ENCODE measurements around the gene XPC. TPM values are rescaled to one million over a fixed set of nuclear protein-coding genes. Genes with fewer than 3 reads are reported as not detected.

The XPC gene
- polyA plus RNA-seq, 1 experiment: 36.9 TPM

DNA sequence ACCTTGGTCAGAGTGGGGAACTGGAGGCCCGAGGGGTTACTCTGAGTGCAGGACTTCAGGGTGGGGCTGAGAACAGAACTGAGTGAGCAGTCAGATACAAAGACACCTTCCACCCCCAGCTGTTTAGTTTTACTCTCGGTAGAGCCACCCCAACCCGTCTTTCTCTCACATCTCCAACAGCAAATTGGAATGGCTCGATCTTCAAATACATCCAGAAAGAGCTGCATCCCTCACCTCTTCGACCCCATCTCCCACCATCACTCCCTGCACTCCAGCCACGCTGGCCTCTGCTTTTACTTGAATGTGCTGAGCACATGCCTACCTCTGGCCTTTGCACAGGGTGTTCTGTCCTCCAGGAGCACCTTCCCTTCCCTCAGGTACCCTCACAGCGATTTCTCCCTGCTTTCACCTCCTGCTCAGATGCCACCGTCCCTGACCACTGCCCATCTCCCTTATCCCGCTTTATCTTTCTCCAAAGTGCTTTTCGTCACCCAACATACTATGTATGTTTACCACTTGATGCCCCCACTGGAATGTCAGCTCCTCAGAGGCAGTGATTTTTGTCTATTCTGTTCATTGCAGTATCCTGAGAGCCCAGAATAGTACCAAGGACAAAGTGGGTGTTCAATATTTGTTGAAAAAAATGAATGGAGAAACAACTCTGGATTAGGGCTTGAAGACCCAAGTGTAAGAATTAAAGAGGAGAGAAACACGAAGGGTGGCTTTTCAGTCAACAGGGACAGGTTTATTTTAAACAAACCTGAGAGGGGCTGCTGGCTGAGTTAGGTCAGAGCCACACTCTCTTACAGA, 58.1 kb downstream of the XPC start:
- ChIA-PET CTCF (interaction anchor here (0.6 to 0.8 kb wide), 2 partner anchors 9 to 101 kb away, joined by 3 read pairs; no protein-coding TSS in a partner anchor), POLR2A (no interaction called here)
- Histone ChIP-seq H3K36me3 (ENCODE audit: control insufficient read depth, insufficient read depth, low read length) (peaks cover 6% of the 10 kb centered on the region), H3K4me3 (ENCODE audit: low read depth, low read length) (no peak overlapping the region), H3K27me3 (ENCODE audit: control insufficient read depth, insufficient read depth, low read length) (no peaks in the 10 kb centered on the region)
- TF ChIP-seq, protein P1, sequence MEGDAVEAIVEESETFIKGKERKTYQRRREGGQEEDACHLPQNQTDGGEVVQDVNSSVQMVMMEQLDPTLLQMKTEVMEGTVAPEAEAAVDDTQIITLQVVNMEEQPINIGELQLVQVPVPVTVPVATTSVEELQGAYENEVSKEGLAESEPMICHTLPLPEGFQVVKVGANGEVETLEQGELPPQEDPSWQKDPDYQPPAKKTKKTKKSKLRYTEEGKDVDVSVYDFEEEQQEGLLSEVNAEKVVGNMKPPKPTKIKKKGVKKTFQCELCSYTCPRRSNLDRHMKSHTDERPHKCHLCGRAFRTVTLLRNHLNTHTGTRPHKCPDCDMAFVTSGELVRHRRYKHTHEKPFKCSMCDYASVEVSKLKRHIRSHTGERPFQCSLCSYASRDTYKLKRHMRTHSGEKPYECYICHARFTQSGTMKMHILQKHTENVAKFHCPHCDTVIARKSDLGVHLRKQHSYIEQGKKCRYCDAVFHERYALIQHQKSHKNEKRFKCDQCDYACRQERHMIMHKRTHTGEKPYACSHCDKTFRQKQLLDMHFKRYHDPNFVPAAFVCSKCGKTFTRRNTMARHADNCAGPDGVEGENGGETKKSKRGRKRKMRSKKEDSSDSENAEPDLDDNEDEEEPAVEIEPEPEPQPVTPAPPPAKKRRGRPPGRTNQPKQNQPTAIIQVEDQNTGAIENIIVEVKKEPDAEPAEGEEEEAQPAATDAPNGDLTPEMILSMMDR (IDR thresholded peaks at IDR 0.05; ENCODE audit: insufficient read depth, low read depth, low read length): no peak
- DNase-seq (ENCODE audit: low read depth): no peak

DNA sequence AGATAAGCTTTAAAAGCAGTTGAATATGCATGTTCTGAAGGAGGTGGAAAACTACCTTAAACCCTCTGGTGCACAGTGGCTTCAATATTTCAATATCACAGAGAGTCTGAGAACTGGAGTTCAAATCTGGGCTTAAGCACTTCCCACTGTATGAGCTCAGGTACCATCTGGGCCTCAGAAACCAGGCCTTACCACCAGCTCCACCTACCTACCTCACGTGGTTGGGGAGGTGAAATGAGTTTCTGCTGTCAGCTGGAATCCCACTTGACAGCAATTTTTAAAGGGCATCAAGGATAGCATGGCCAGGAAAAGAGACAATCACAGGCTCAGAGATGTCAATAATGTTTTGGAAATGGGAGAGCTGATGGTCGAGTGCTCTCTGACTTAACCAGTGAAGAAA, 58.8 kb downstream of the XPC start:
- DNase-seq (ENCODE audit: low read depth): no peak
- Histone ChIP-seq H3K27me3 (ENCODE audit: control insufficient read depth, insufficient read depth, low read length) (no peaks in the 10 kb centered on the region), H3K36me3 (ENCODE audit: control insufficient read depth, insufficient read depth, low read length) (peaks cover 6% of the 10 kb centered on the region), H3K4me3 (ENCODE audit: low read depth, low read length) (no peak overlapping the region)
- TF ChIP-seq, protein P1 (IDR thresholded peaks at IDR 0.05; ENCODE audit: insufficient read depth, low read depth, low read length): no peak
- CTCF ChIA-PET: interaction anchor here (0.5 to 1.3 kb wide), 4 partner anchors 9 to 101 kb away, joined by 3 read pairs; no protein-coding TSS in a partner anchor
- POLR2A ChIA-PET: no interaction called here

DNA sequence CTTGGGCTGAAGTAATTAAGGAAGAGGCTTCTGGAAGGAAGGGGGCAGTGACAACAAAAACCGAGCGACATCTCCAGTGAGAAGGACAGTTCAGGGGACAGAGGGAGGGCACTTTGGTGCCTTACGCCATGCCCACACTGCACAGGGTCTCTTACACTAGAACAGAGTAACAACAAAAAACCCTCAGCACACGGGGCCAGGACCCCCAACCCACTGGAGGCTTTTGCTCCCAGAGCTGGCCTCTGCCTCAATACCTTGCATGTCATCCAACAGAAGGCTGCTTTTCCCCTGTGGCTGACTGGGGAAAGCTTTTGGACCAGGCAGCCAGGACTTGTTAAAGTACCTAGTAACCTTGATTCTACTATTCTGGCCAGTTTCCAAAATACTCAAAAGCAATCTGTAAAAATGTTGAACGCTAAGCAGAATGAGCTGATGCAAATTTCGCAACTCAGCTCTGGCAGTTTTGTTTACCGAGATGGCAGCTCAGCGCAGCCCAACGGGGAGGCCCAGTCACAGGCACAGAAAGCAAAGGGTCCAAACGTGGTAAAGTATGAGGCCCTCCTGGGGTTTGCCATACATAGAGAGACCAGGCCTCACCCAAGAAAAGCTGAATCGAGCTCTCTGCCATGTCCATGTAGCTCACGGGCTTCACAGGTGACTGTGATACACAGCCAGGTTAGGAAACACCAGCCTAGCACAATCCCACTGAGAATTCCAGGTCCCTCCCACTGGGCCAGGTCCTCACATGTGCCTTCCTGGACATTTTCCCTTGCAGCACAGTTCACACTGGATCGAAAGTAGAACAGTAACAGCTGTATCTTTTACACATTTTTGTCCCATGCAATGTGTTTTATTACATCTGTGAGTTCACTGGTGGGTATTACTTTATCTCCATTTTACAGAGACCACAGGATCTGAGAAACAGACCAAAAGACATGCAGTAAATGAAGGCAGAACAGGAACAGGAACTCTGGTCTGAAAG, 59.7 kb downstream of the XPC start:
- ChIA-PET CTCF (interaction anchor here (0.5 to 1.3 kb wide), 3 partner anchors 9 to 85 kb away, joined by 3 read pairs; no protein-coding TSS in a partner anchor), POLR2A (no interaction called here)
- DNase-seq (ENCODE audit: low read depth): no peak

DNA sequence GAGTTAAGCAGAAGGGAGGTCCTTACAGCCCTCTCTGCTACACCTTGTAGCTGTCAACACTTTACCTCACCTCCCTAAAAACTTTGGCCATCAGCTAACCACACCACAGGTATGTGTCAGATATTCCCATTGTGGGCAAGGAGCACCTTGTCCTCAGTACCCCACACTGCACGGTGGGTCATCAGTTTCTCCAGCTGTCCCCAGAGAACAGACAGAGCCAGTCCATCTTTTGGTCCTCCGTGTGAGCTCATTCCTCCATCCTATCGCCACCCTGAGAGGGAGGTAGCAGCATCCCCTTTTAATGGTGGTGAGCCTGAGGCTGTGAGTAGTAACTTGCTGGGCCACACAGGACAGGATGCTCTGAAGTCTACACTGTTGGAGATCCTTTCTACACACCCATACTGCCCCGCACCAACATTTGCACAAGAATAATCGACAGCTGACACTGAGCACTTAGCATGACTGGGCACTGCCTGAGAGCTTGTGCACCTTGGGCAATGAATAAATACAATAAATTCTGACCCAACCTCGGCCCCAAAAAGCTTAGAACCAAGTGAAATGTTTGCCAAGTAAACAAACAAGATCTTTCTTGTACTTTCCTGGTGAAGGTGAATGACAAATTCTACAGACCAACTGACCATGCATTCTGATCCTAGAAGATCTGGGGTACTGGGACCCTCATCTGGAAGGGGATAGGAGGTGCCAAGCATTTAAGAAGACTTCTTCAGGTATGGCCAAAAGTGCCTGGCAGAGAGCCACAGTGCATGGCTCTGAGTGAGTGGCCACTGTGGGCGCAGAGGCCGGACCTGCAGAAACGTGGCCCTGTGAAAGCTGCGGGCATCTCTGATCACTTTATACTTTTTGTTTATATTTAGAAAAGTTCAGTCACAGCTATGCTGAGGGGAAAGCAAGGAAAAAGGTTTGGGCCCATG, 60.7 kb downstream of the XPC start:
- Histone ChIP-seq H3K36me3 (ENCODE audit: control insufficient read depth, insufficient read depth, low read length) (peaks cover 12% of the 10 kb centered on the region), H3K27me3 (ENCODE audit: control insufficient read depth, insufficient read depth, low read length) (no peaks in the 10 kb centered on the region), H3K4me3 (ENCODE audit: low read depth, low read length) (no peak overlapping the region)
- no peak for DNase-seq (ENCODE audit: low read depth)
- TF ChIP-seq, protein P1 (IDR thresholded peaks at IDR 0.05; ENCODE audit: insufficient read depth, low read depth, low read length): no peak
- POLR2A ChIA-PET: no interaction called here
- CTCF ChIA-PET: no interaction called here

More for the DNA sequence above, 59.7 kb downstream of the XPC start:
- H3K36me3 ChIP-seq (ENCODE audit: control insufficient read depth, insufficient read depth, low read length): peaks cover 10% of the 10 kb centered on the region
- H3K27me3 ChIP-seq (ENCODE audit: control insufficient read depth, insufficient read depth, low read length): no peaks in the 10 kb centered on the region
- TF ChIP-seq, protein P1 (IDR thresholded peaks at IDR 0.05; ENCODE audit: insufficient read depth, low read depth, low read length): no peak
- H3K4me3 ChIP-seq (ENCODE audit: low read depth, low read length): no peak overlapping the region
